ENCODE measurements around the gene KIF6.

DNA sequence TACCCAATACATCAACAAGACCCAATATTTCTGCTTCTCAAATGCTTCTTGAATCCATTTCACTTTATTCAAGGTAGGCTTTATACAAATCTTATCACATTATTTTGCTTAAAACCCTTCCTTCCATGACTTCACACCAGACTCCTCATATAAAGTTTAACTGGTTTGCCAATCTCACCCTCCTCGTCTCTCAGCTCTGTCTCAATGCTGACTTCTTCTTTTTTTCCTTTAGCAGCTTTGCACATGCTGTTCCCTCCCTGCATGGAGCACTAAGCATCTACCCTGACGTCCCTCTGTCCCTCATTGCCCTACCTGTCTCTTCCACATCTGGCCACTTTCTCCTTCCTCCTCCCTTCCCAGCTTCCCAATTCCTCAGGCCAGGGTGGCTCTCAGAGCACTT lies 442.4 kb downstream of the KIF6 start:
- TF ChIP-seq, protein P1, sequence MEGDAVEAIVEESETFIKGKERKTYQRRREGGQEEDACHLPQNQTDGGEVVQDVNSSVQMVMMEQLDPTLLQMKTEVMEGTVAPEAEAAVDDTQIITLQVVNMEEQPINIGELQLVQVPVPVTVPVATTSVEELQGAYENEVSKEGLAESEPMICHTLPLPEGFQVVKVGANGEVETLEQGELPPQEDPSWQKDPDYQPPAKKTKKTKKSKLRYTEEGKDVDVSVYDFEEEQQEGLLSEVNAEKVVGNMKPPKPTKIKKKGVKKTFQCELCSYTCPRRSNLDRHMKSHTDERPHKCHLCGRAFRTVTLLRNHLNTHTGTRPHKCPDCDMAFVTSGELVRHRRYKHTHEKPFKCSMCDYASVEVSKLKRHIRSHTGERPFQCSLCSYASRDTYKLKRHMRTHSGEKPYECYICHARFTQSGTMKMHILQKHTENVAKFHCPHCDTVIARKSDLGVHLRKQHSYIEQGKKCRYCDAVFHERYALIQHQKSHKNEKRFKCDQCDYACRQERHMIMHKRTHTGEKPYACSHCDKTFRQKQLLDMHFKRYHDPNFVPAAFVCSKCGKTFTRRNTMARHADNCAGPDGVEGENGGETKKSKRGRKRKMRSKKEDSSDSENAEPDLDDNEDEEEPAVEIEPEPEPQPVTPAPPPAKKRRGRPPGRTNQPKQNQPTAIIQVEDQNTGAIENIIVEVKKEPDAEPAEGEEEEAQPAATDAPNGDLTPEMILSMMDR (IDR thresholded peaks at IDR 0.05 in 4 of 5, conservative IDR thresholded peaks at IDR 0.05 in 1 of 5): no peak
- no peak for TF ChIP-seq POLR2A (IDR thresholded peaks at IDR 0.05)

Data from gastrocnemius medialis (tissue), 4 donors.